Panc1 (cell line): ENCODE data around the gene LRRC41.

Experiments
- POLR2AphosphoS5 ChIP-seq: IDR thresholded peaks from 2 replicates; pipeline ENCODE4 v1.6.1; 2012; ENCODE audit warnings: mild to moderate bottlenecking, low read depth, low read length, moderate library complexity
- REST ChIP-seq, 2 experiments: IDR thresholded peaks; 2 replicates each; pipeline ENCODE4 v1.6.1; 2011 to 2012; ENCODE audit warnings: low read depth in 2 of 2, control low read depth in 1 of 2, low read length in 1 of 2, mild to moderate bottlenecking in 1 of 2, moderate library complexity in 1 of 2; ENCODE audit not compliant: insufficient read depth in 1 of 2
- SIN3A ChIP-seq: IDR thresholded peaks from 2 replicates; pipeline ENCODE4 v1.6.1; 2012; ENCODE audit warnings: low read depth, mild to moderate bottlenecking, low read length, moderate library complexity, borderline replicate concordance; ENCODE audit not compliant: insufficient read depth
- TF ChIP-seq, protein P1 (sequence below): fragments of 450-650 bp; IDR thresholded peaks from 2 replicates; pipeline ENCODE4 v1.5.1; 2017; ENCODE audit warnings: mild to moderate bottlenecking

GRCh38 chr1:46277658-46278373 is 25.6 kb downstream of the LRRC41 start:
- no peak for TF ChIP-seq POLR2AphosphoS5
- TF ChIP-seq, protein P1, sequence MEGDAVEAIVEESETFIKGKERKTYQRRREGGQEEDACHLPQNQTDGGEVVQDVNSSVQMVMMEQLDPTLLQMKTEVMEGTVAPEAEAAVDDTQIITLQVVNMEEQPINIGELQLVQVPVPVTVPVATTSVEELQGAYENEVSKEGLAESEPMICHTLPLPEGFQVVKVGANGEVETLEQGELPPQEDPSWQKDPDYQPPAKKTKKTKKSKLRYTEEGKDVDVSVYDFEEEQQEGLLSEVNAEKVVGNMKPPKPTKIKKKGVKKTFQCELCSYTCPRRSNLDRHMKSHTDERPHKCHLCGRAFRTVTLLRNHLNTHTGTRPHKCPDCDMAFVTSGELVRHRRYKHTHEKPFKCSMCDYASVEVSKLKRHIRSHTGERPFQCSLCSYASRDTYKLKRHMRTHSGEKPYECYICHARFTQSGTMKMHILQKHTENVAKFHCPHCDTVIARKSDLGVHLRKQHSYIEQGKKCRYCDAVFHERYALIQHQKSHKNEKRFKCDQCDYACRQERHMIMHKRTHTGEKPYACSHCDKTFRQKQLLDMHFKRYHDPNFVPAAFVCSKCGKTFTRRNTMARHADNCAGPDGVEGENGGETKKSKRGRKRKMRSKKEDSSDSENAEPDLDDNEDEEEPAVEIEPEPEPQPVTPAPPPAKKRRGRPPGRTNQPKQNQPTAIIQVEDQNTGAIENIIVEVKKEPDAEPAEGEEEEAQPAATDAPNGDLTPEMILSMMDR: no peak
- TF ChIP-seq REST (IDR thresholded peaks at IDR 0.05; ENCODE audit: insufficient read depth in 1 of 2, low read depth in 2 of 2, low read length in 1 of 2): no peak
- TF ChIP-seq SIN3A: no peak
